ENCODE results near the gene DBET. TPM values are rescaled to one million over a fixed set of nuclear protein-coding genes. Genes with fewer than 3 reads are reported as not detected.
"Not testable (repeated sequence)": the region's sequence is repeated elsewhere in the genome, so short reads cannot be mapped to it uniquely, and the experiment has no call there.

Gene DBET
- total RNA-seq, 2 experiments from 2014 or later = not detected

- POLR2A ChIA-PET, CTCF ChIA-PET: not testable (repeated sequence)
Observed at GRCh38 chr4:190047627-190048026, 16.7 kb upstream of the DBET start.

GRCh38 chr4:190049378-190050239 is 14.7 kb upstream of the DBET start:
- CTCF ChIA-PET, POLR2A ChIA-PET: not testable (repeated sequence)

- POLR2A ChIA-PET, CTCF ChIA-PET: not testable (repeated sequence)
Observed at GRCh38 chr4:190058997-190059396, 5.3 kb upstream of the DBET start.

- CTCF ChIA-PET, POLR2A ChIA-PET: not testable (repeated sequence)
Observed at GRCh38 chr4:190064805-190065204, 503 bp downstream of the DBET start.

GRCh38 chr4:190068351-190068750 is 4.0 kb downstream of the DBET start:
- CTCF ChIA-PET, POLR2A ChIA-PET: not testable (repeated sequence)

- POLR2A ChIA-PET, CTCF ChIA-PET: not testable (repeated sequence)
Observed at GRCh38 chr4:190093052-190093451, 28.8 kb downstream of the DBET start.

GRCh38 chr4:190094031-190094430 is 29.7 kb downstream of the DBET start:
- POLR2A ChIA-PET = not testable (repeated sequence)

GRCh38 chr4:190095335-190095734 is 31.0 kb downstream of the DBET start:
- CTCF ChIA-PET, POLR2A ChIA-PET: not testable (repeated sequence)

More at GRCh38 chr4:190094031-190094430, 29.7 kb downstream of the DBET start:
- CTCF ChIA-PET = not testable (repeated sequence)

- POLR2A ChIA-PET, CTCF ChIA-PET: not testable (repeated sequence)
Observed at GRCh38 chr4:190099605-190100004, 35.3 kb downstream of the DBET start.

- POLR2A ChIA-PET, CTCF ChIA-PET: not testable (repeated sequence)
Observed at GRCh38 chr4:190101525-190101924, 37.2 kb downstream of the DBET start.

GRCh38 chr4:190106191-190106590 is 41.9 kb downstream of the DBET start:
- POLR2A ChIA-PET, CTCF ChIA-PET: not testable (repeated sequence)

GRCh38 chr4:190106611-190107480 is 42.5 kb downstream of the DBET start:
- CTCF ChIA-PET, POLR2A ChIA-PET: not testable (repeated sequence)

GRCh38 chr4:190107766-190108485 is 43.6 kb downstream of the DBET start:
- POLR2A ChIA-PET, CTCF ChIA-PET: not testable (repeated sequence)

- POLR2A ChIA-PET, CTCF ChIA-PET: not testable (repeated sequence)
Observed at GRCh38 chr4:190108756-190109155, 44.5 kb downstream of the DBET start.

- POLR2A ChIA-PET, CTCF ChIA-PET: not testable (repeated sequence)
Observed at GRCh38 chr4:190109390-190110011, 45.2 kb downstream of the DBET start.

- POLR2A ChIA-PET = not testable (repeated sequence)
Observed at GRCh38 chr4:190110033-190110432, 45.7 kb downstream of the DBET start.

GRCh38 chr4:190110570-190111295 is 46.4 kb downstream of the DBET start:
- CTCF ChIA-PET, POLR2A ChIA-PET: not testable (repeated sequence)

More at GRCh38 chr4:190110033-190110432, 45.7 kb downstream of the DBET start:
- CTCF ChIA-PET = not testable (repeated sequence)

- CTCF ChIA-PET, POLR2A ChIA-PET: not testable (repeated sequence)
Observed at GRCh38 chr4:190112879-190113278, 48.6 kb downstream of the DBET start.

GRCh38 chr4:190114991-190115390 is 50.7 kb downstream of the DBET start:
- CTCF ChIA-PET, POLR2A ChIA-PET: not testable (repeated sequence)

All from activated CD8-positive, alpha-beta memory T cell treated with anti-CD3 and anti-CD28 coated beads for 36 hours (primary cell).